Activated CD4-positive, alpha-beta T cell treated with anti-CD3 and anti-CD28 coated beads for 36 hours (primary cell): ENCODE data around the gene TMEM80. TPM values are rescaled to one million over a fixed set of nuclear protein-coding genes. Genes with fewer than 3 reads are reported as not detected.

Experiments used
- ATAC-seq: fragments of 200-7000 bp; cut with Tn5 transposase; one replicate; pipeline ENCODE4 v1.10.0; 2021; ENCODE audit warnings: mild to moderate bottlenecking, moderate library complexity
- CTCF ChIA-PET: fragments of 350-600 bp; sonication (Branson Sonifier 250); formaldehyde crosslinking; loops from one replicate; lab custom pipeline; 2021; ENCODE audit warnings: antibody characterized with exemption; lab: Charles Lee
- POLR2A ChIA-PET: fragments of 350-600 bp; sonication (Branson Sonifier 250); formaldehyde crosslinking; loops from one replicate; lab custom pipeline; 2021; ENCODE audit warnings: antibody characterized with exemption, inconsistent platforms; lab: Charles Lee
- DNase-seq: peaks from one replicate; pipeline ENCODE4 v3.0.0-alpha.2; 2020
- H3K27ac Mint-ChIP-seq: one replicate; pipeline ENCODE4 v1.8.0; 2021; ENCODE audit warnings: mixed read lengths
- H3K27me3 Mint-ChIP-seq: one replicate; pipeline ENCODE4 v1.8.0; 2021; ENCODE audit warnings: mixed read lengths
- H3K36me3 Mint-ChIP-seq: one replicate; pipeline ENCODE4 v1.8.0; 2021; ENCODE audit warnings: low read depth, mixed read lengths
- H3K4me1 Mint-ChIP-seq: one replicate; pipeline ENCODE4 v1.8.0; 2021; ENCODE audit warnings: mixed read lengths
- H3K4me3 Mint-ChIP-seq: one replicate; pipeline ENCODE4 v1.8.0; 2021; ENCODE audit warnings: mild to moderate bottlenecking, moderate library complexity, mixed read lengths
- H3K9me3 Mint-ChIP-seq: one replicate; pipeline ENCODE4 v1.8.0; 2021; ENCODE audit warnings: low read depth, mixed read lengths
- intact Hi-C, 2 experiments: fragments of 100-400 bp; cut with DNase I in 1 of 2; cut with micrococcal nuclease in 1 of 2; formaldehyde crosslinking; loops; one replicate each; pipeline versions ENCODE4 v1.14.2 to v1.15.1; 2022 to 2024; cut with DNase I, micrococcal nuclease
- total RNA-seq, 2 experiments: library from RNA; stranded (reverse); gene quantifications; one replicate each; pipeline ENCODE4 v1.2.3, GENCODE V29; 2021

The TMEM80 gene
- total RNA-seq, 2 experiments from 2014 or later: 11.4 to 11.9 TPM

DNA sequence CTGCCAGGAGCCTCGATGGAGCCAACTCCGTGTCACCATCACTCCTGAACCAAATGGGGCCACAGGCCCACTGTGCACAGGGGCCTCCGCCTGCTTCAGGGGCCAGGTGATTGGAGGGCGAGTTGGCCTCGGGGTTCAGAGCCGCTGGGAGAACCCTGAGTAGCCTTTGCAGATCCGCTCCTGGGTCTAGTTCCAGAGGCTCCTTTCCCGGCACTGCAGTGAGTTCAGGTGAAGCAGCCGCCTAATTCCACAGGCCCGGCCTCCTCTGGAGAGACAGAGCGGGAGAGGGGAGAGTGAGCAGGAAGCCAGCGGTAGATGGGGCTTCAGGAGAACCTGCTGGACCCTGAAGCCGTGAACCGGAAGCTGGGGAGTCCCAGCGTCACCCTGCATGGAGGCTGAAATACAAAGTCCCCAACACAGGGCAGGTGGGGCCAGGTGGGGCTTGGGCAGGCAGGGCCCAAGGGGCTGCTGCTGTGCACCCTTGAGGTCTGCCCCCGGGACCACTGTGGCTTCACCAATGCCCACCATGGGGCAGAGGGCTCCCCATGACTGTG lies 36.0 kb upstream of the TMEM80 start:
- intact Hi-C loops: loop anchor here in 1 of 2 experiments (5.0 kb wide), 1 partner anchor 63 kb away; no protein-coding TSS in a partner anchor
- CTCF ChIA-PET: no interaction called here
- Mint-ChIP-seq H3K4me1 (no peaks in the 10 kb centered on the region), H3K27ac (no peak overlapping the region), H3K9me3 (no peaks in the 10 kb centered on the region), H3K4me3 (no peak overlapping the region), H3K27me3 (no peaks in the 10 kb centered on the region), H3K36me3 (peaks cover 9% of the 10 kb centered on the region)
- ATAC-seq: no peak
- POLR2A ChIA-PET: no interaction called here
- no peak for DNase-seq

DNA sequence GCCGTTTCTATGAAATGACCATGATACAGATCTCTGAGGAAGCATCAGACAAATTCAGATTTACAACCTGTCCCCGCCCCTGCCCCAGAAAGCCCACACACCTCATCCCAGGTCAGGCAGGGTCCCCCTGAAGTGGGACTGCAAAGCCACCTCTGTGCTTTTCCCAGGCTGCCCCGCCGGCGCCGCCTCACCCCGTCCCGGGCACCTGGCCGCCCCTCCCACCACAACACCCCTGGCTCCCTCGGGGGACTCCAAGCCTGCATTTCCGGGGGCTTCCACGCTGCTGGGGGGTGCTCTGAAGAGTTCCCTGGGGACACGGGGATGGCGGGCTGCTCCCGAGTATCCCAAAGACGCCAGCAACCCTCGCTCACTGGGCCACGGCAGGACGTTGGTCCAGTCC lies 35.3 kb upstream of the TMEM80 start:
- Mint-ChIP-seq H3K36me3 (peaks cover 10% of the 10 kb centered on the region), H3K4me3 (no peak overlapping the region), H3K27ac (no peak overlapping the region), H3K9me3 (no peaks in the 10 kb centered on the region), H3K27me3 (no peaks in the 10 kb centered on the region), H3K4me1 (no peaks in the 10 kb centered on the region)
- ChIA-PET POLR2A (no interaction called here), CTCF (interaction anchor here (1.3 kb wide), 1 partner anchor 14 kb away, joined by 4 read pairs; no protein-coding TSS in a partner anchor)
- ATAC-seq: no peak
- DNase-seq: no peak
- intact Hi-C loops: loop anchor here in 1 of 2 experiments (5.0 kb wide), 1 partner anchor 62 kb away; no protein-coding TSS in a partner anchor

DNA sequence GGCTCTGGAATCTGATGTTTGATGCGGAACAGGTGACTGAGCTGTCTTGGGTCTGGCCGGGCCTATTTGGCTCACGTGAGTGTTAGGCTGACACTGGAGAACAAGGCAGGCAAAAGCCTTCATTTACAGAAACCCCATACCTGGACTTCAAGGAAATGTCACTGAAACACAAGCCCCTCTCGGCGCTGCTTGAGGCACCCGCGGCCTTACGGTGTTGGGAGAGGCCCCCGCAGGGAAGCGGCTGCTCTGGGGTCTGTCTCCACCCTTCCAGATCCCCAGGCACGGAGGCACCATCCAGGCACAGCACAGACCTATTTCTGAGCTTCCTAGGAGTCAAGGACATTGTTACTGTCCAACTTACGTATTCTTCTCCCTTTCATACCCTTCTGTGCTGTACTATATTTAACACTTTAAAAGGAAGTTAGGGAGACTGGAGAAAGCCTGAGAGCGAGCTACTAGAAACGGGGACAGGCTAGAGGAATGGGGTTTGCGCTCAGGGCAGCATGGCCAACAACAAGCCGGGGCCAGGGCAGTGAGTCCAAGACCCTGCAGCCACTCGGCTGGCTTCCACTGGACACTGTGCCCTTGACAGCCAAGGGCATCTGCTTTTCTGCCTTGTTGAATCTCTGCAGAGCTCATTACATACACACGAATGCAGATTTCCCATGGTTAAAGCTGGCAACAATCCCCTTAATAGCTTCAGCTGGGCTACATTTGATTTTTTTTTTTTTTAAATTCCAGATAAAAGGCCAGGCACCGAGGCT lies 34.8 kb upstream of the TMEM80 start:
- Mint-ChIP-seq H3K4me3 (no peak overlapping the region), H3K9me3 (no peaks in the 10 kb centered on the region), H3K27ac (no peak overlapping the region), H3K27me3 (no peaks in the 10 kb centered on the region), H3K36me3 (peaks cover 11% of the 10 kb centered on the region), H3K4me1 (no peaks in the 10 kb centered on the region)
- CTCF ChIA-PET: interaction anchor here (1.3 to 1.9 kb wide), 2 partner anchors 13 to 66 kb away, joined by 4 to 7 read pairs; no protein-coding TSS in a partner anchor
- intact Hi-C loops: loop anchor here in 1 of 2 experiments (5.0 kb wide), 1 partner anchor 61 kb away; no protein-coding TSS in a partner anchor
- ATAC-seq (no peak), DNase-seq (no peak)
- POLR2A ChIA-PET: interaction anchor here (0.6 kb wide), 1 partner anchor 82 kb away, joined by 3 read pairs; no protein-coding TSS in a partner anchor

DNA sequence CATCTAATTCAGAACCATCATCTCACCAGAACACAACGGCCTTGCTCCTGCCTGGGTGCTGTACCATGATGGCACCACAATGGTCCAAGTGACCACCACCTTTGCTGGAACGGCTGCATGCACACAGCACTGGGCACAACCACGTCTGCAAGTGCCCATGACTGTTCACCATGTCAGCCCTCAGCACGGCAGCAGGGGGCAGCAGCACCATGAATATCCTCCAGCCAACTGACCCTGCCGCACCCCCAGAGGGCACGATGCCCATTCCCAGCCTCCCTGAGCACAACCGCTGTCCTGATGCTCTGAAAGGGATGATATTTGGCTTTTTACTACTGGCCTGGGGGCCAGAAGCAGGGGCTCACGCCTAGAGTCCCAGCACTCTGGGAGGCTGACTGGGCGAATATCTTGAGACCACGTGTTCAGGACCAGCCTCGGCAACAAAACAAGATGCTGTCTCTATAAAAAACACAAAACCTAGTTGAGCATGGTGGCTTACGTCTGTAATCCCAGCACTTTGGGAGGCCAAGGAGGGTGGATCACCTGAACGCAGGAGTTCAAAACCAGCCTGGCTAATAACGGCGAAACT lies 32.8 kb upstream of the TMEM80 start:
- intact Hi-C loops: loop anchor here (1.0 to 5.0 kb wide), 3 partner anchors 60 to 66 kb away; no protein-coding TSS in a partner anchor
- no peak overlapping the region for H3K27ac Mint-ChIP-seq
- no peaks in the 10 kb centered on the region for H3K27me3 Mint-ChIP-seq
- H3K9me3 Mint-ChIP-seq: no peaks in the 10 kb centered on the region
- H3K36me3 Mint-ChIP-seq: peaks cover 16% of the 10 kb centered on the region
- ChIA-PET CTCF (interaction anchor here (1.9 kb wide), 1 partner anchor 64 kb away, joined by 7 read pairs; no protein-coding TSS in a partner anchor), POLR2A (no interaction called here)
- ATAC-seq: peak; percentile 85
- no peaks in the 10 kb centered on the region for H3K4me1 Mint-ChIP-seq
- H3K4me3 Mint-ChIP-seq: no peak overlapping the region
- peak; percentile 68 for DNase-seq

DNA sequence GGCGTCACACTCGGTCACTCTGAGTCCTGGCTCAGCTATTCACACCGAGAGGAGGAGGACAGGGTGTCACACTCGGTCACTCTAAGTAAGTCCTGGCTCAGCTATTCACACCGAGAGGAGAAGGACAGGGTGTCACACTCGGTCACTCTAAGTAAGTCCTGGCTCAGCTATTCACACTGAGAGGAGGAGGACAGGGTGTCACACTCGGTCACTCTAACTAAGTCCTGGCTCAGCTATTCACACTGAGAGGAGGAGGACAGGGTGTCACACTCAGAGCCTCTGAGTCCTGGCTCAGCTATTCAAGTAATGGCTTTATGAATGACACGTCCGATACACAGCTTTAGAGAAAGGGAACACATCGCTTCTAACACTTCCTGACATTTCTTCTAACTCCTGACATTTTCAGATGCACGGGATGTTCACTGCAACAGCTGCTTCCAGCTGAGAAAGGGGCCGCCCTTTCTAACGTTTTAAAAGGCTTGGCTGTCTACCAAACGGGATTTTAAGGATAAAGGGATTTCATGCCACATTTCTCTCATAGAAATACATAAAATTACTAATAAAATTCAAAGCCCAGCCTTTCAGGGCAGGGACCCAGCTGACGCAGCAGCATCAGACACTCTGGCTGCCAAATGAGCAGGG lies 30.4 kb upstream of the TMEM80 start:
- H3K27me3 Mint-ChIP-seq: no peaks in the 10 kb centered on the region
- peaks cover 17% of the 10 kb centered on the region for H3K36me3 Mint-ChIP-seq
- H3K9me3 Mint-ChIP-seq: no peaks in the 10 kb centered on the region
- intact Hi-C loops: no loop called here
- DNase-seq (no peak), ATAC-seq (no peak)
- POLR2A ChIA-PET: no interaction called here
- no peaks in the 10 kb centered on the region for H3K4me1 Mint-ChIP-seq
- CTCF ChIA-PET: interaction anchor here (0.7 kb wide), 2 partner anchors 97 to 142 kb away, joined by 4 to 5 read pairs; no protein-coding TSS in a partner anchor
- no peak overlapping the region for H3K27ac Mint-ChIP-seq
- no peak overlapping the region for H3K4me3 Mint-ChIP-seq

DNA sequence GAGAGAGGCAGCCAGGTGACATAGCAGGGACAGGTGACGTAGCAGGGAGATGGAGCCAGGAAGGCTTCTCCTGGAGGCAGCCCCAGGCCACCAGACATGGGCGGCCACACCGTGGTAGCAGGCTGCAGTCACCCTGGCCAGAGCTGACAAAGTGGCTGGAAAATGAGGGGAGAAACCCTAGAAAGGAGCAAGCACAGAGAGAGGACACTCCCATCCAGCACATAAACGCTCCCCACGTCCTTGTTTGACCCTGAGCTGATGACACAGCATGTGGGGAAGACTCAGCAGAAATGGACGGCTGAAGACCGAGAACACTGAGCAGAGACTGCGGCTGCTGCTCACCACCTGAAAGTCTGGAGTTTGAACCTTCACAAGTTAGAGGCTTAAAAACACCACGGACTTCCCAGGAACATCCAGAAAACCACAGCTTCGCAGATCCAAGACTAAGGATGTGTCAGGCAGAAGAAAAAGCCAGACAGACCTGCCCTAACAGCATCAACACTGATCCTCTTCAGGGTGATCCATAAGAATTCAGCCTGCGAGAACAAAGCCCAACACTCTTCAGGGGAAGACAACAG lies 29.8 kb upstream of the TMEM80 start:
- Mint-ChIP-seq H3K36me3 (peaks cover 17% of the 10 kb centered on the region), H3K27me3 (no peaks in the 10 kb centered on the region), H3K4me3 (no peak overlapping the region), H3K9me3 (no peaks in the 10 kb centered on the region), H3K4me1 (no peaks in the 10 kb centered on the region), H3K27ac (no peak overlapping the region)
- ATAC-seq (no peak), DNase-seq (no peak)
- intact Hi-C loops: no loop called here
- ChIA-PET CTCF (interaction anchor here (0.7 kb wide), 2 partner anchors 97 to 142 kb away, joined by 4 to 5 read pairs; no protein-coding TSS in a partner anchor), POLR2A (no interaction called here)

DNA sequence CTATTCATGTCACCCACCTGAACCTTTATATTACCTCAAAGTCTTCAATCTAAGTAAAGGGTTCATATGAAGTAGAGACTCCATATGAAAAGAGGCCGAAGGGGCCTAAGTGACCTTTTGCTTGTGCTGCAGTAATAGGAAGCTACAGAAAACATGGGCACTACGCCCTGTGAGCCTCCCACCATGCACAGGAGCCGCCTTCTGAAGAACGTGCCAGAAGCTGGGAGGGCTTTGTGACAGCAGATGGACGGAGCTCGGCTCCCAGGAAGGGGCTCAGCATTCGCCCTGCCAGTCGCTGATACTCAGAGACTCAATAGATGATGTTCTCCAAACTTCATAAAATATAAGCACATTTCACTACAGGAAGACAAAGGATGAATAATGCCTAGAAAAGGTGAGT lies 21.8 kb upstream of the TMEM80 start:
- ChIA-PET POLR2A (no interaction called here), CTCF (interaction anchor here (0.9 to 1.0 kb wide), 2 partner anchors 13 to 48 kb away, joined by 4 read pairs; no protein-coding TSS in a partner anchor)
- Mint-ChIP-seq H3K4me1 (no peaks in the 10 kb centered on the region), H3K27ac (no peak overlapping the region), H3K27me3 (no peaks in the 10 kb centered on the region), H3K4me3 (no peak overlapping the region), H3K36me3 (peaks cover 33% of the 10 kb centered on the region), H3K9me3 (no peaks in the 10 kb centered on the region)
- intact Hi-C loops: no loop called here
- no peak for DNase-seq
- no peak for ATAC-seq

DNA sequence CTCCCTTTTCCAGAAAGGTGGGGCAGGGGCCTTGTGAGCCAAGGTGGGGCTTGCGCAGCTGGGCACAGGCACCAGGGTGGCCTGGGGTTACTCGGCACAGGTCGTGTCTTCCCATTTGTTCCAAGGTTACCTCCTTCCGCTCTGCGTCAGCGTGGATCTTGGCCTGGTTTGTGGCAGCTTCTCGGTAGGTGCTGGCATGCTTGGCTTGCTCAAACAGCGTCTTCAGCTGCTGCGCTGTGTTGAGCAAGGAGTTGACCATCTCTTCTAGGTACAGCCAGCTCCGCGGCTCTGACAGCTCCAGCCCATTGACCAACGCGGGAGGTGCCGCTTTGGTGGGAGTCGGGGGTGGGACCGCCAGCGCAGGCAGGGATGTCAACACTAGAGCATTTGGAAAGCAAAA lies 21.2 kb upstream of the TMEM80 start:
- Mint-ChIP-seq H3K27me3 (no peaks in the 10 kb centered on the region), H3K9me3 (no peaks in the 10 kb centered on the region), H3K4me3 (no peak overlapping the region), H3K27ac (no peak overlapping the region), H3K36me3 (peaks cover 33% of the 10 kb centered on the region), H3K4me1 (no peaks in the 10 kb centered on the region)
- POLR2A ChIA-PET: no interaction called here
- intact Hi-C loops: no loop called here
- CTCF ChIA-PET: interaction anchor here (0.8 to 1.0 kb wide), 3 partner anchors 14 to 48 kb away, joined by 3 to 4 read pairs (median 4); no protein-coding TSS in a partner anchor
- ATAC-seq (no peak), DNase-seq (no peak)

DNA sequence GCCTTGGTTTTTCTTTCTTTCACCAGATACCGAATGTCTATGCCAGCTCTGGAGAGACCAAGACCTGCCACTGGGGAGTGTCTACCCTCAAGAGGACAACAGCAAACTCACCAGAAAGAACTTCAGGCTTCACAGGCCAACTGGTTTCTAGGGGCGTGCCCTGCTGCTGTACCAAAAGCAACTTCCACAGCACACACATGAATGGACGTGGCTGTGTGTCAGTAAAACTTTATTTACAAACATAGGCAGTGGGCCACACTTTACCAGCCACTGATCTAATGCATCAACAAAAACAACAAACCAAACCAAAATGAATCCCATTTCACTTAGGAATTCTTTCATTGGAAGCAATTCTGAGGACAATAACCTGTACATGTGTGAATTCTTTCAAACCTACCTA lies 17.3 kb upstream of the TMEM80 start:
- ChIA-PET CTCF (interaction anchor here (0.6 kb wide), 1 partner anchor 165 kb away, joined by 3 read pairs; no protein-coding TSS in a partner anchor), POLR2A (no interaction called here)
- Mint-ChIP-seq H3K36me3 (peaks cover 51% of the 10 kb centered on the region), H3K27me3 (no peaks in the 10 kb centered on the region), H3K4me3 (no peak overlapping the region), H3K9me3 (no peaks in the 10 kb centered on the region), H3K4me1 (no peaks in the 10 kb centered on the region), H3K27ac (no peak overlapping the region)
- ATAC-seq: no peak
- intact Hi-C loops: no loop called here
- no peak for DNase-seq

DNA sequence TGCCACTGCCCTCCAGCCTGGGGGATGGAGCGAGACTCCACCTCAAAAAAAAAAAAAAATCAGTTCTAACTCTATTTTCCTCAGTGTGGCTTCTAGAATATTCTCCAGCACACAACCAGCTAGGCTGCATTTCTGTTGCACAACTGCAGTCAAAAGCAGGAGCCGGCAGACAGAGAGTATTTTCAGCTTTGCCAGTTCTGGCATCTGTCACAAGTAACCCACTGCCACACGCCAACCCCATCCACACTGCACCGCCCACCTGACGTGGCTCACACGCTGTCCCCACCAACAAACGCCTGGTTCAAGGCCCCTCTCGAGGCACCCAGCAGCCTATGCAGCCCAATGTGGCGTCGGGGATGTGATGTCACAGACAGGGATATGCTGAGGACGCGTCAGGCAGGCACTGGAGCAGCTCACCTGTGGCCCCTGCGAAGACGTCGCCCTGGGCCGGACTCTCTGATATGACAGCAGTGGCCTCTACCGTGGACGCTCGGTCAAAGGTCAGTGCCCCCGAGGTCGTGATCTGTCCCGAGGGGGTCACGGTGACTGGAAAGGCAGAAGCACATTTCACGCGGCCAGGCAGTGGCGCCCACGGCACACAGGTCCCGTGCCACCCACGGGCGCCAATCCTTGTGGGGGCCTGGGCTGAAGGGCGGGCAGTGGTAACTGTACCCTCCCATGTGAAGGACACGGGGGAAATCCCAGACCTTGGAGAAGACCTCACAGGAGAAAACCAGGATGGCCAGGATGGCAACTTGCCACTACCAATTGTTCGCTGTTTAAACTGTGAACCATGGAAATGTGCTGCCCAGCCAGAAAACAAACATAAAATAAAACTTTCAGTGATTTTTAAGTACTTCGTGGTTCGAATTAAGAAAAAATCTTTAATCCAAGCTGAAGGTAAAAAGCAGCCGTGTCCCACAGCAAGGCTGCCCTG lies 16.1 kb upstream of the TMEM80 start:
- POLR2A ChIA-PET: interaction anchor here (0.9 kb wide), 1 partner anchor 12 kb away, joined by 3 read pairs; no protein-coding TSS in a partner anchor
- no peak overlapping the region for H3K4me3 Mint-ChIP-seq
- no peak for DNase-seq
- H3K4me1 Mint-ChIP-seq: no peaks in the 10 kb centered on the region
- no peak overlapping the region for H3K27ac Mint-ChIP-seq
- ATAC-seq: no peak
- intact Hi-C loops: no loop called here
- H3K36me3 Mint-ChIP-seq: peaks cover 53% of the 10 kb centered on the region
- H3K27me3 Mint-ChIP-seq: no peaks in the 10 kb centered on the region
- no peaks in the 10 kb centered on the region for H3K9me3 Mint-ChIP-seq
- CTCF ChIA-PET: interaction anchor here (0.7 kb wide), 1 partner anchor 16 kb away, joined by 4 read pairs; the partner anchor contains the start of gene TMEM80
